ENCODE measurements around the gene OR2S2.

GRCh38 chr9:35909274-35909673 is 48.7 kb downstream of the OR2S2 start, which contains the start of gene SPAAR:
- TF ChIP-seq CTCF (IDR thresholded peaks at IDR 0.05) (no peak), POLR2AphosphoS5 (IDR thresholded peaks at IDR 0.05; ENCODE audit: insufficient read depth in 1 of 2, low read depth in 1 of 2) (no peak)

Data from vagina (tissue), 2 donors.